Measurements from ENCODE around the gene FAM117B.

DNA sequence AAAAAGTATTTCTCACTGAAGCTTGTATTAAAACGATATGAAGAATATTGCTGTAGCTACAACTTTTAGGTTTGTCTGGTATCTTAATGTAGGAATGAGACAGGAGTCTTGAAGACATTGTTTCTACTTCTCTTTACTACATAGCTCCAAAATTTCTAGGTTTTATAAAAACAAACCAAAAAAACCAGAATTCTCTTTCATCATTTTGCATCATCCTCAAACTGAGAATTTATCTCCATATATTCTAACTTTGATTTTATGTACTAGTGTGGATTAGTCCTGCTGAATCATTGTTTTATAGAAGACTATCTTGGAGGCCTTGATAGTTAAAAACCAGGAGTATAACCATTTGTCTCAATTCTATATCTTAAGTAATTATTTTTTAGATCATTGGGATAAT is 136.6 kb downstream of the FAM117B start:
- no peak for TF ChIP-seq SIN3A (IDR thresholded peaks at IDR 0.05; ENCODE audit: borderline replicate concordance, insufficient read depth, low read length)
- TF ChIP-seq, protein P1, sequence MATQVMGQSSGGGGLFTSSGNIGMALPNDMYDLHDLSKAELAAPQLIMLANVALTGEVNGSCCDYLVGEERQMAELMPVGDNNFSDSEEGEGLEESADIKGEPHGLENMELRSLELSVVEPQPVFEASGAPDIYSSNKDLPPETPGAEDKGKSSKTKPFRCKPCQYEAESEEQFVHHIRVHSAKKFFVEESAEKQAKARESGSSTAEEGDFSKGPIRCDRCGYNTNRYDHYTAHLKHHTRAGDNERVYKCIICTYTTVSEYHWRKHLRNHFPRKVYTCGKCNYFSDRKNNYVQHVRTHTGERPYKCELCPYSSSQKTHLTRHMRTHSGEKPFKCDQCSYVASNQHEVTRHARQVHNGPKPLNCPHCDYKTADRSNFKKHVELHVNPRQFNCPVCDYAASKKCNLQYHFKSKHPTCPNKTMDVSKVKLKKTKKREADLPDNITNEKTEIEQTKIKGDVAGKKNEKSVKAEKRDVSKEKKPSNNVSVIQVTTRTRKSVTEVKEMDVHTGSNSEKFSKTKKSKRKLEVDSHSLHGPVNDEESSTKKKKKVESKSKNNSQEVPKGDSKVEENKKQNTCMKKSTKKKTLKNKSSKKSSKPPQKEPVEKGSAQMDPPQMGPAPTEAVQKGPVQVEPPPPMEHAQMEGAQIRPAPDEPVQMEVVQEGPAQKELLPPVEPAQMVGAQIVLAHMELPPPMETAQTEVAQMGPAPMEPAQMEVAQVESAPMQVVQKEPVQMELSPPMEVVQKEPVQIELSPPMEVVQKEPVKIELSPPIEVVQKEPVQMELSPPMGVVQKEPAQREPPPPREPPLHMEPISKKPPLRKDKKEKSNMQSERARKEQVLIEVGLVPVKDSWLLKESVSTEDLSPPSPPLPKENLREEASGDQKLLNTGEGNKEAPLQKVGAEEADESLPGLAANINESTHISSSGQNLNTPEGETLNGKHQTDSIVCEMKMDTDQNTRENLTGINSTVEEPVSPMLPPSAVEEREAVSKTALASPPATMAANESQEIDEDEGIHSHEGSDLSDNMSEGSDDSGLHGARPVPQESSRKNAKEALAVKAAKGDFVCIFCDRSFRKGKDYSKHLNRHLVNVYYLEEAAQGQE (IDR thresholded peaks at IDR 0.05; ENCODE audit: insufficient read depth in 1 of 2, low read depth in 2 of 2, low read length in 2 of 2): no peak

All from PFSK-1 (cell line).